ENCODE data around the gene GRID1.

The GRID1 gene

DNA sequence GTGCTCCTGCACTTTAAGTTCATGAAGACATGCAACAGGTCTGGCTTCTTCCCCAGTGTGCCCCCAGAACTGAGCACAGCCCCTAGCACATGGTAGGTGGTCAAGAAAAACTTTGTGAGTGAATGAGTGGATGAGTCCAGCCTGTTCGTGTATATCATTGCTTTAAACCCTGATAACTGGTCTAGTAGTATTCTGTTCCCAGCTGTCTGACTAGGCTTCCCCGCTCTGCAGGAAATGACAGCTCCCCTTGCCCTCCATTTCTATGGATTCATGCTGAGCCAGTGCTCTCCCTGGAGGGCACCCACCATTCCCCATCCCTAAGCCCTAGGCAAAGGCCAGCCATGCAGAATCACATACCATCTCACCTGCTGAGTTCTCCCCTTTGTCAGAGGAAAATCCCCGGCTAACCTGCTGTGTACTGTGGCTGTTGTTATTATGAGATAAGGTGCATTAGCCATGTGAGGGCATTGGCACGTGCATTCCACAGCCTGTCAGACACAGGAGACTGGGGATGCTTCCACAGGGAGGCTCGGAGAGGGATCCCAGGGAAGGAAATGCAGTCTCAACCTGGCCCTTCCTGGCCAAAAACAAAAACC lies 698.9 kb downstream of the GRID1 start:
- DNase-seq: no peak

- no peak for DNase-seq
Observed at GRCh38 chr10:85666987-85667386, 699.6 kb downstream of the GRID1 start.

GRCh38 chr10:85666102-85666501 lies 700.5 kb downstream of the GRID1 start:
- DNase-seq: no peak

DNA sequence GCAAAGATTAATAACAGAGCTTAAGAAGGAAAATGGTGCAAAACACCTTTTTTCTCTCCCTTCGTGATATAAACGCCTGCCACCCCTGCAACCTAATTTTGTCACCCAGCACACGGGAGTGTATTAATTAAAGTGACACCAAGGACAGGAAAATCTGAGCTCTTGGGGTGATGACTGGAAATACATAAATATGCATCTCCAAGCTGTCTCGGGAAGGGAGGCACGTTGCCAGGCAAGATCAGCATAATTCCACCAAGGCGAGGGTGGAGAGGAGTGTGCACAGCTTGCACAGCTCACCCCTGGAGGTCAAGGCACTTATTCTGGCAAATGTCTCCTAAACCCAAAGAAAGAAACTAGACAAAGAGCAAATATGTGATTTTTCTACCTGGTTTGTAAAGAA lies 700.9 kb downstream of the GRID1 start:
- DNase-seq: no peak

DNA sequence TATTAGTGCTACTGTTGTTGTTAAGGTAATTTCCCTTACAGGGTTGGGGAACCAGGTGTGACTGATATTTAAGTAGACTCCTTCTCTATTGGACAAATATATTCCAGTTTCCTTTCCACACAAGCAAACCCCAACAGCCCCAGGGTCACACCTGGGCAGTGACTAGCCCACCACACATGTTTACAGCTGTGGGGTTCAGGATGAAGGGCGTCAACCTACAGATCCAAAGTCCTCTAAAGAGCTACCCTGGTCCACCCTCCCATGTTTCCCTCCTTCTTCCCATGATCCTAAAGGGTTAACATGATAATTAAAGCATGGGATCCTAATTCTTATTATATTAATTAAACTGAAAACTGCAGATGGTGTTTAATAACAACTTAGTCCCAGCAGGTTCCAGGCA lies 701.5 kb downstream of the GRID1 start:
- DNase-seq: no peak

DNA sequence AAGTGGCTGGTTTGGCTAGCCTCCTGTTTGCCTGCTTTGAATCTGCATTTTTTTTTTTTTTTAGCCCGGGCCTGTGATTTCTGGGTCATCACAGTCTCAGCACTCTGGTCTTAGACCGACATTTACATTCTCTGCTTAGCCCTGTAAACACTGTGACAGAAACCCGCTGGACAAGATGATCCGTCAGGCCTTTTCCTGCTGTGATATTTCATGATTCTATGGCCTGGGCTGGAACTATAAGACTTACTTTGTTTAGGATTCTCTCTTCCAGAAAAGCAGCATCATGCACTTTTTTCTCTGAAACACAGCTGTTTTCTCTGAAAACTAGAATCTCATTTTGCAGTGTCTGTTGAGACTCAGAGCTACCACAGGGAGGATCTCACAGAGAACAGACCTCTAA lies 705.5 kb downstream of the GRID1 start:
- DNase-seq: no peak

- no peak for DNase-seq
Observed at GRCh38 chr10:85659331-85659730, 707.3 kb downstream of the GRID1 start.

GRCh38 chr10:85658518-85658917 lies 708.1 kb downstream of the GRID1 start:
- DNase-seq: no peak

DNA sequence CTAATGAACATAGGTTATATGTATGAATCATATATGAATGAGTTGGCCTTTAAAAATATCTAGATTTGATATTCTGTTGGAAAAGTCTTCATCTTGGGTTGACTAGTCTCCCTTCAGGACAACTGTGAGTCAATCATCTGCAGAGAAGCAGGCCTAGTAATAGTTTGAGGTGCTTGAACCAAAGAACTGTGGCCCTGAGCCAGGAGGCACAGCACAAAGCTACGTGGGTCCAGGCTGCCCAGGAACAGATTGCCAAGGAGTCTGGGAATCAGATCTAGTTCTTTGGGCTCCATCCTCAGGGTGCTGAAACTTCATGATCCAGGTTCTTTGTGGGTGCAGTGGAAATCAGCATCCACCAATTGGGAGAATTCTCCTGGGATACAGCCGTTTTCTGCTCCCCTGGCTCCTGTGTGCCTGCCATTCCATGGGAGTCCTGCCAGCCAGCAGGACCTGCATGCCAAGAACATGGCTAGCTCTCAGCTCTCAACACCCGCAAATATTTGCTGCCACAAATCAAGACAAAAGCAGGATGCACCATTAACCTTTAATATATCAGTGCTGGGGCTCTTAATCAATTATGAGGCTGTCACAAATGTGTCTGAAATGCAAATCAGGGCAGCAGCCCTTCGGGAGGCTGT lies 709.0 kb downstream of the GRID1 start:
- no peak for DNase-seq

GRCh38 chr10:85655411-85655810 lies 711.2 kb downstream of the GRID1 start:
- no peak for DNase-seq

DNA sequence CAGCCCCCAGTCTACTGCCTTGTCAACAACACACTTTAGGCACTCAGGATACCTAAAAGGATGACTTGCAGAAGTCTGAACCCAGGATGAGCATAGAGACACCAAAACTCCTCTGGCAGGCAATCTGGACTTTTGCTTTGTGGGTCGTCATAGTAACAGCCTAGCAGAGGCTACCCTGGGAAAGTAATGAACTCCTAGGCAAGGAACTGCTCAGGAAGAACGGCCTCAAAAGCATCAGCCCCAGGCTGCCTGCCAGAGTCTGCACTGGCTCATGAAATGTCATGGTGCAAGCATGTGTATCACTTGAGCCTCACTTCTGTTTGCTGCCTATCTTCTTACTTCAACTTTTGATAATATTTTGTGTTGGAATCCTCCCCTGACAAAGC lies 715.1 kb downstream of the GRID1 start:
- DNase-seq: no peak

- no peak for DNase-seq
Observed at GRCh38 chr10:85650791-85651496, 715.7 kb downstream of the GRID1 start.

DNA sequence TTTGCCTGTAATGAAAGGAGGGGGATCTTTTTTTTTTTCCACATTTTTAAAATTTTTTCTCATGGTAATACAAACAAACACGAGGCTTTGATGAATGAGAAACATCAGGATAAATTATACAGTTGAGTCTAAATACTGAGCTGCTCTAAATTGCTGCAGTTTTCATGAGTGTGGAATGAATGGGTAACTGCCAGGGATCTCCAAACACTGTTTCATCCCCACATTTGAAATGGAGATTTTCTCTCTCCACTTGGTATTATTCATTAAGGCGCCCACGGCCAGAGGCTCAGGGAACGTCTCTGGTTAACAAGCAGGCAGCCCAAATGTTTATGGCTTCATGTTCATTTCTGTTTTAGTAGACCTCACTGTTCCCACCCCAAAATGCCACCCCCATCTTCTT lies 717.1 kb downstream of the GRID1 start:
- DNase-seq: no peak

- DNase-seq: no peak
Observed at GRCh38 chr10:85648279-85648754, 718.3 kb downstream of the GRID1 start.

DNA sequence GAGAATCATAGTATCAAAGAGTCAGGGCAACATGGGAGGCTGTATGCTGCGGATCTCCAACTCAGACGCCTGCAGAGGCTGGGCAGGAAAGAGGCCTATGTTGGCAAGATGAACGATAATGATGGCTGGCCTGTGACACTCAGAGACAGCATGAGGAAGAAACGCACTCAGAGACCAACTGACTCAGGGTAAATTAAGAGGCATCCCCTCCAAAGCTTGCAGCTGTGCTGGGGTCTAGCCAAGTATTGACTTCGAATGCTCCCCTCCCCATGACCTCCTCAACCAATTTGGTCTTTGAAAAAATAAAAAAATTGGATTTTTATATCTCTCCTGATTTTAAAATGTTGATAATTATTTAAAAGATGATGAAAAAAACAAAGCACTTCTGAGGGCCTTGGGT lies 718.9 kb downstream of the GRID1 start:
- DNase-seq: no peak

DNA sequence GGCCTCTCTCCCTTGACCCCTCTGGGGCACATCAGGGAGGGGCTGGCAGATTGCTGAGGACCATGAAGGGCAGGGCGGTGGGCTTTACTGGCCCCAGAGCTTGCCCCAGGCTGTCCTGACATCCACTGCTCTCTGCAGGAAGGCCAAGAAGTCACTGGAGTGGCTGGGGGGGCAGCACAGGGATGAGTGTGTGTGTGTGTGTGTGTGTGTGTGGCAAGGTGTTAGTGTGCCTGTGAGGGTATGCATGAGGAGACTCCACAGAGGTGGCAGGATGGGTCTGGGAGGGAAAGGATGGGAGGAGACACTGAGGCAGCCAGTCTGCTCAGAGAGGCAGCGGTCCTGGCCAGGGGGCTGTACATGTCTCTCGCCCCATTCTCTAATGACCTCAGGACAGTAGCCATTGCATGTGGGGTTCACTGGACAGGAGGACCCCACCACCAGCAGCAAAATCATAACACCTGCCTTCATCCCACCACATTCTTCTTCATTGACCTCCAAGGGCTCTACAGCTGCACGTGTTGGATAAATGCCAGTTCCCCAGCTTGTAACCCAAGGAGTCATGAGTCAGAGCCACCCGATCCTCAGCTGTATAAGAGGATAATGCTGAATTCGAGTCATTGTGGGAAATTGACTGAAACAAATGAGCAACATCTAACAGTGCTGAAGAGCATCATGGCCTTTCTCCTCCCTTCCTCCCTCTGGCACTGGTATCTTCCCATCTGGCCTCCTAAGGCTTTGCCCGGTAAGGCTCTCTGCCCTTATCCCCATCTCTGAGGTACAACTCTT lies 720.5 kb downstream of the GRID1 start:
- no peak for DNase-seq

DNA sequence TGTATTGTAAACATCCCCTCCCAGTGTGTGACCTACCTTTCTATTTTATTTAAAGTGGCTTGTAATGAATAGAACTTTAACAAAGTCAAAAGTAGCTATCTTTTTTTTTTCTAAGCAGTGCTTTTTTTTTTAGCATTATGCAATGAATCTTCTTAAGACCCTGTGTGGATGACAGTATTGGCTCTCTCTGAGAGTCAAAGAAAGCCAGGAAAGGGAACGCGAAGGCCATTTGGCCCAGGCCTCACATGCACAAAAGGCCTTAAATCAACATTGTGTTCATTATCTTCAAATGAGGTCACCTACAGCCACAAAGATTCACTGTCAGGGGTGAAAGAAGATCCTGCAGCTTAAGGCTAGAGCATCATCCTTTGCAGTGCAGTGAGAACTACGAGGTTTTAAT lies 721.5 kb downstream of the GRID1 start:
- DNase-seq: no peak

GRCh38 chr10:85643845-85644525 lies 722.6 kb downstream of the GRID1 start:
- no peak for DNase-seq

GRCh38 chr10:85643171-85643844 lies 723.3 kb downstream of the GRID1 start:
- no peak for DNase-seq

- DNase-seq: no peak
Observed at GRCh38 chr10:85642421-85643170, 724.0 kb downstream of the GRID1 start.

DNA sequence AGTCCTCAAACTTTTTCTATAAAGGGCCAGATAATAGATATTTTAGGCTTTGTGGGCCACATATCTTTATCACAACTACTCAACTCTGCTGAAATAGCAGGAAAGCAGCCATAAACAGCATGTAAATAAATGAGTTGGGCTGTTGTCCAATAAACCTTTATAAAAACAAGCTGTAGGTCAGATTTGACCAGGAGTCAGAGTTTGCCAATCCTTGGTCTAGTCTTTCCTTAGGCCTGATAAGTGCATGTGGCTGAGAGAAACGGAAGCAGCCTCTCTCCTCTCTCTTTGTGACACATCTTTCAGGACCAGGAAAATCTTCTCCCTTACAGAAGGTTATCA lies 724.5 kb downstream of the GRID1 start:
- no peak for DNase-seq

All from inflammatory macrophage (primary cell).